K562 (cell line): ENCODE results near the gene KCTD17. TPM values are rescaled to one million over a fixed set of nuclear protein-coding genes. Genes with fewer than 3 reads are reported as not detected.

ENCODE experiments used
- BHLHE40 ChIP-seq: IDR thresholded peaks from 2 replicates; pipeline ENCODE4 v1.6.1; 2011; ENCODE audit warnings: low read length, improper control_type of control experiment
- MAZ ChIP-seq, 2 experiments: fragments of 450-650 bp in 1 of 2; sonication (generic) in 1 of 2; formaldehyde crosslinking; IDR thresholded peaks in 1 of 2; conservative IDR thresholded peaks in 1 of 2; 2 replicates each; pipeline versions ENCODE4 v1.4.0 to v1.5.0; 2020; ENCODE audit warnings: mild to moderate bottlenecking in 1 of 2, missing genetic modification reagents in 1 of 2
- RAD21 ChIP-seq, 2 experiments: fragments of 250-450 bp in 1 of 2; fragments of 450-650 bp in 1 of 2; sonication (Bioruptor Pico) in 1 of 2; formaldehyde crosslinking in 1 of 2; IDR thresholded peaks in 1 of 2; conservative IDR thresholded peaks in 1 of 2; 2 replicates each; pipeline versions ENCODE4 v1.4.0 to v1.8.0; 2020 to 2022; ENCODE audit warnings: mild to moderate bottlenecking in 2 of 2, moderate library complexity in 1 of 2
- SAFB2 ChIP-seq: fragments of 200-400 bp; formaldehyde crosslinking; IDR thresholded peaks from 2 replicates; pipeline ENCODE4 v1.6.1; 2018; ENCODE audit warnings: borderline replicate concordance, low read length, low read depth, moderate library complexity; ENCODE audit not compliant: severe bottlenecking
- polyA plus RNA-seq, 8 experiments: library from polyadenylated mRNA; depleted of rRNA in 4 of 8; stranded (reverse) in 5 of 8; unstranded in 3 of 8; fragments of >200 nt; fragmentation: Nextera tagmentation in 2 of 8; fragmentation: Illumina TruSeq in 1 of 8; extraction: Ambion mirVana in 2 of 8; extraction: Trizol in 1 of 8; gene quantifications; 2 replicates each; pipeline versions ENCODE4 v1.2.1 to v1.2.3, GENCODE V29; 2011 to 2014; ENCODE audit warnings: inconsistent platforms in 1 of 8, missing spikeins in 1 of 8
- total RNA-seq, 7 experiments: library from RNA; depleted of rRNA in 6 of 7; stranded (reverse); fragments of >200 nt in 6 of 7; fragmentation: Illumina TruSeq in 2 of 7; extraction: Trizol in 2 of 7; gene quantifications; 2 replicates each; pipeline versions ENCODE4 v1.2.1 to v1.2.3, GENCODE V29; 2011 to 2021; ENCODE audit warnings: low replicate concordance in 1 of 7
- TF ChIP-seq, protein P1 (sequence below): fragments of 250-450 bp; sonication (Bioruptor Pico); IDR thresholded peaks from 2 replicates; pipeline ENCODE4 v1.5.0; 2021

The KCTD17 gene
- total and polyA plus RNA-seq, 9 of the 15 experiments (the other 6 are each of a cell fraction or from before 2014, with no cell fraction given): 0.22 to 0.90 (median 0.49) TPM; not detected in 2

DNA sequence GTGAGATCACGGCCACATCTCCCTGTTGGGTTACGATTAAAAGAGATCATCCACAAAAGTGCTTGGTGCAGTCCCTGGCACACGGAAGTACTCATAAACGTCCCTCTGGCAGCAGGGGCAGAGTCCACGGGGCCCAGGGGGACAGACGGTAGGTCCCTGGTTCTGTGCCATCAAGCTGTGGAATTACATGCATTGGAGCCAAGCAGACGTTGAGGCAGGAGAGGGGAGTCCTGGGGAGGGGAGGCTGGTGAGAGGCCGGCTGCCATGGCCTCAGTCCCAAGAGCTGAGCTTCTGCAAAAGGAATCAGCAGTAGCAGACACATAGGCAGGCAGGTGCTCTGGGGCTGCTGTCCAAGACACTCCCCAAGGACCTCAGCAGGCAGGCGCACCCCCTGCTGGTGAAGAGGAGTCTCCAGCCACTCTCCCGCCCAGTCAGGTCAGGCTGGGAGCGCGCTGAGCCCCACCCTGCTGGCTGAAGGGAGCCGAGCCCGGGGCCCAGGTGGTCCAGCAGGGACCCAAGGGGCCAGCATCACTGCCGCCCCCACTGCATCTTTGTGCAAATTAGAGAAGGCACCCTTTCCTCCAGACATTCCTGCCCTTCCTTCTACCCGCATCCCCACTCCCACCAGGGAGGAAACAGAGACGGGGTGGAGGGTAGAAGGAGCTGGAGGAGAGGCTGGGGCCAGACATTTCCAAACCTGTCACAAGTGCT is 7.6 kb upstream of the KCTD17 start (continued):
- TF ChIP-seq RAD21 (CRISPR knock-in tag; conservative IDR thresholded peaks at IDR 0.05 in 1 of 2, IDR thresholded peaks at IDR 0.05 in 1 of 2): peak; percentile 58 to 74
- no peak for TF ChIP-seq SAFB2
- peak in 1 of 2 experiments; percentile 30; a peak in 1 of 4 replicates for TF ChIP-seq MAZ (CRISPR knock-in tag; conservative IDR thresholded peaks at IDR 0.05 in 1 of 2, IDR thresholded peaks at IDR 0.05 in 1 of 2)
- peak; percentile 35; the same call in 1 of the 2 replicates for TF ChIP-seq BHLHE40
- TF ChIP-seq, protein P1, sequence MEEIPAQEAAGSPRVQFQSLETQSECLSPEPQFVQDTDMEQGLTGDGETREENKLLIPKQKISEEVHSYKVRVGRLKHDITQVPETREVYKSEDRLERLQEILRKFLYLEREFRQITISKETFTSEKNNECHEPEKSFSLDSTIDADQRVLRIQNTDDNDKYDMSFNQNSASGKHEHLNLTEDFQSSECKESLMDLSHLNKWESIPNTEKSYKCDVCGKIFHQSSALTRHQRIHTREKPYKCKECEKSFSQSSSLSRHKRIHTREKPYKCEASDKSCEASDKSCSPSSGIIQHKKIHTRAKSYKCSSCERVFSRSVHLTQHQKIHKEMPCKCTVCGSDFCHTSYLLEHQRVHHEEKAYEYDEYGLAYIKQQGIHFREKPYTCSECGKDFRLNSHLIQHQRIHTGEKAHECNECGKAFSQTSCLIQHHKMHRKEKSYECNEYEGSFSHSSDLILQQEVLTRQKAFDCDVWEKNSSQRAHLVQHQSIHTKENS (CRISPR knock-in tag): no peak
